Stimulated activated CD8-positive, alpha-beta memory T cell treated with anti-CD3 and anti-CD28 coated beads, Interleukin-12 subunit alpha, Interleukin-12 subunit beta, amount 100 ng/mL, for 1 hour (primary cell): Measurements from ENCODE around the gene COL6A1.

Source experiments
- DNase-seq: peaks from one replicate; pipeline ENCODE4 v3.0.0-alpha.2; 2020; ENCODE audit warnings: low read depth

The COL6A1 gene

DNA sequence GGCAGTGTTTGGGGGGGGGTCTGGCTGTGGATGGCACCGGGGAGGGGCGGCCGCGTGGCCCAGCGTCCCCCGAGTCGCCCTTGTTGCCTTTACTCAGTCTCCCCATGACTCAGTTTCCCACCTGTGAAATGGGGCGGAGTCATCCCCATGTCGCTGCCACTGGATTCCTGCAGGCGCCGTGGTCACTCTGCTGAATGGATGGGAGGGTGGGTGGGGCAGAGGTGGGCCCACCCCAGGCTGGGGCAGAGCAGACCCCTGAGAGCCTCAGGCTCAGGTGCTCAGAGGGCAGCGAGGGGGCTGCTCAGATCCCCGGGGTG, 2.0 kb downstream of the COL6A1 start:
- no peak for DNase-seq

DNA sequence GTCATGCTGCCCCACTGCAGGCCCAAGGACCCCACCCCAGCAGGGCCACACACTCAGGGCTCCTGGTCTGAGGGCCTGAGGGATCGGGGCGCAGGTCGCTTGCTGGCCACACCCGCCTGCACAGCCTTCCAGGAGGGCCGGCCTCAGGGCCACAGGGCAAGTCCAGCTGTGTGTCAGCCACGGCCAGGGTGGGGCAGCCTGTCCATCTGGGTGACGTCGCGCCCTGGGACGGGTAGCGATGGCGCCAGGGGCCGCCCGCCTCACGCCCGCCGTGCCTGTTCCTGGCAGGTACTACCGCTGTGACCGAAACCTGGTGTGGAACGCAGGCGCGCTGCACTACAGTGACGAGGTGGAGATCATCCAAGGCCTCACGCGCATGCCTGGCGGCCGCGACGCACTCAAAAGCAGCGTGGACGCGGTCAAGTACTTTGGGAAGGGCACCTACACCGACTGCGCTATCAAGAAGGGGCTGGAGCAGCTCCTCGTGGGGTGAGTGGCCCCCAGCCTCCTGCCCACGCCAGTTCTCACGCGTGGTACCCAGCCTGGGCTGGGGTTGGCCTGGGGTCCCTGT, 2.5 kb downstream of the COL6A1 start:
- no peak for DNase-seq

DNA sequence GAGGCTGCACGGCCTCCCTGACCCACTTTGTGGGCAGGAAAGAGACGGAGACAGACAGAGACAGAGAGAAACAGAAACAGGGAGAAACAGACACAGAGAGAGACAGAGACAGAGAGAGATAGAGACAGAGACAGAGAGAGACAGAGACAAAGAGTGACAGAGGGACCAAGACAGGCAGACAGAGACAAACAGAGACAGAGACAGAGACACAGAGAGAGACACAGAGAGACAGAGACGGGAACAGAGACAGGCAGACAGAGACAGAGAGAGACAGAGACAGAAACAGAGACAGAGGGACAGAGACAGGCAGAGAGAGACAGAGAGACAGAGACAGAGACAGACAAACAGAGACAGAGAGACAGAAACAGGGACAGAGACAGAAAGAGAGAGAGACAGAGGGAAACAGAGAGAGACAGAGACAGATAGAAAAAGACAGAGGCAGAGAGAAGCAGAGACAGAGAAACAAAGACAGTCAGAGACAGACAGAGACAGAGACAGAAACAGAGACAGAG, 3.1 kb downstream of the COL6A1 start:
- DNase-seq = no peak

DNA sequence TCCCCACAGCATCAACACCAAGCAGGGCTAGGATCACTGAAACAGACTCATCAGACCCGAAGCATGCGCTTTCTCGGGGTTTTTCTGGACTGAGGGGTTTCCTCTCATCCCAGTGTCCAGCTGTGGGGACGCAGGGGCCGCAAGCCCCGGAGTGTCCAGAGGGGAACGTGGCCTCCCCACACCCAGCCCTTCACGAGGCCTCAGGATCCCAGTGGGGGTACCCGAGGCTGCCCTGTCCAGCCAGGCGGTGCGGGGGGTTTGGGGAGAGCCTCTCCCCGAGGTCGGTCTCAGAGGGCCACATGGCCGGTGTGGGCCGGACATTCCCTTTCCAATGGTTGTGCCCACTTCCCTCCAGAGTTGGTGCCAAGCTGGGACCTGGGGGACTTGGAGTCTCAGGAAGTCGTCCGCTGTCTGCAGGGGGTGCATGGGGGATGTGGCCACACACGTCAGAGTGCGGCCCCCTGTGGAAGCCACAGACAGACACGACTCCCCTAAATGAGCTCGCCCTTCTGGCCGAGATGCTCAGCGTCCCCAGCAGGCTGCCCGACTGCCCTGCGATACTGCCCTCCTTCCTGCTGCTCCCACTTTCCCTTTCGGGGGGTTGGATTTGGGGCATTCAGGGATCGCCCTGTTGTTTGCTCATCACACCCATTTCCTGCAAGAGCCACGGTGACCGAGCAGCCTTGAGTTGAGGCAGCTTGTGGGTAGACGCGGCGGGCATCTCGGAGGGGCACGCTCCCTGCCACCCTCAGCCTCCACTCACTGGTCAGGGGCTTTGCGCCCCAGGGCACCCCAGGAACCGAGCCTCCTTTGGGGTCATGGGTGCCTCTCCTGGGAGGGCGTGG, 4.1 kb downstream of the COL6A1 start:
- no peak for DNase-seq

DNA sequence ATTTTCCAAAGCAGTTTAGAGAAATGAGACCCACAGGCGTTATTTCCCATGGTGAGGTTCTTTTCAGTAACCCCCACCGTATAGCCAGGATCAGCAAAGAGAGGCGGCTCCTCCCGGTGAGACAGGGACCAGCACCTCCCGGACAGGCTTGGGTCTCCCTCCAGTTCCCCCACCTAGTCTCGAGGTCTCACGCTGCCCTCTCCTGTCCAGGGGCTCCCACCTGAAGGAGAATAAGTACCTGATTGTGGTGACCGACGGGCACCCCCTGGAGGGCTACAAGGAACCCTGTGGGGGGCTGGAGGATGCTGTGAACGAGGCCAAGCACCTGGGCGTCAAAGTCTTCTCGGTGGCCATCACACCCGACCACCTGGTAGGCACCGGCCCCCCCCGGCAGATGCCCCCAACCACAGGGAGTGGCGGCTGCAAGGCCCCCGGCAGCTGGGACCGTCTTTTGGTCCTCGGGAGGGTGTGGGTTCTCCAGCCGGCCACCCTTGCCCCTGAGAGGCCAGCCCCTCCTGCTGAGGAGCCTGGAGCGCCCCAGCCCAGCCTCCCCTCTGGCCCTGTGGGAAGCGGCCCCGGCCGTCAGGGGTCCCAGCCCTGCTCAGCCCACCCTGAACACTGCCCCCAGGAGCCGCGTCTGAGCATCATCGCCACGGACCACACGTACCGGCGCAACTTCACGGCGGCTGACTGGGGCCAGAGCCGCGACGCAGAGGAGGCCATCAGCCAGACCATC, 4.9 kb downstream of the COL6A1 start:
- no peak for DNase-seq

DNA sequence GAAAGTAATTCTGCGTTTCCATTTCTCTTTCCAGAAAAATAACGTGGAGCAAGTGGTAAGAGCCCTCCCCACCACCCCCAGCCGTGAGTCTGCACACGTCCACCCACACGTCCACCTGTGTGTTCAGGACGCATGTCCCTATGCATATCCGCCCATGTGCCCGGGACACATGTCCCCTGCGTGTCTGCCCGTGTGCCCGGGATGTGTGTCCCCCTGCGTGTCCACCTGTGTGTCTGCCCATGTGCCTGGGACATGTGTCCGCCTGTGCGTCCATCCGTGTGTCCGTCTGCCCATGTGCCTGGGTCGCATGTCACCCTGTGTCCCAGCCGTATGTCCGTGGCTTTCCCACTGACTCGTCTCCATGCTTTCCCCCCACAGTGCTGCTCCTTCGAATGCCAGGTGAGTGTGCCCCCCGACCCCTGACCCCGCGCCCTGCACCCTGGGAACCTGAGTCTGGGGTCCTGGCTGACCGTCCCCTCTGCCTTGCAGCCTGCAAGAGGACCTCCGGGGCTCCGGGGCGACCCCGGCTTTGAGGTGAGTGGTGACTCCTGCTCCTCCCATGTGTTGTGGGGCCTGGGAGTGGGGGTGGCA, 5.6 kb downstream of the COL6A1 start:
- no peak for DNase-seq

DNA sequence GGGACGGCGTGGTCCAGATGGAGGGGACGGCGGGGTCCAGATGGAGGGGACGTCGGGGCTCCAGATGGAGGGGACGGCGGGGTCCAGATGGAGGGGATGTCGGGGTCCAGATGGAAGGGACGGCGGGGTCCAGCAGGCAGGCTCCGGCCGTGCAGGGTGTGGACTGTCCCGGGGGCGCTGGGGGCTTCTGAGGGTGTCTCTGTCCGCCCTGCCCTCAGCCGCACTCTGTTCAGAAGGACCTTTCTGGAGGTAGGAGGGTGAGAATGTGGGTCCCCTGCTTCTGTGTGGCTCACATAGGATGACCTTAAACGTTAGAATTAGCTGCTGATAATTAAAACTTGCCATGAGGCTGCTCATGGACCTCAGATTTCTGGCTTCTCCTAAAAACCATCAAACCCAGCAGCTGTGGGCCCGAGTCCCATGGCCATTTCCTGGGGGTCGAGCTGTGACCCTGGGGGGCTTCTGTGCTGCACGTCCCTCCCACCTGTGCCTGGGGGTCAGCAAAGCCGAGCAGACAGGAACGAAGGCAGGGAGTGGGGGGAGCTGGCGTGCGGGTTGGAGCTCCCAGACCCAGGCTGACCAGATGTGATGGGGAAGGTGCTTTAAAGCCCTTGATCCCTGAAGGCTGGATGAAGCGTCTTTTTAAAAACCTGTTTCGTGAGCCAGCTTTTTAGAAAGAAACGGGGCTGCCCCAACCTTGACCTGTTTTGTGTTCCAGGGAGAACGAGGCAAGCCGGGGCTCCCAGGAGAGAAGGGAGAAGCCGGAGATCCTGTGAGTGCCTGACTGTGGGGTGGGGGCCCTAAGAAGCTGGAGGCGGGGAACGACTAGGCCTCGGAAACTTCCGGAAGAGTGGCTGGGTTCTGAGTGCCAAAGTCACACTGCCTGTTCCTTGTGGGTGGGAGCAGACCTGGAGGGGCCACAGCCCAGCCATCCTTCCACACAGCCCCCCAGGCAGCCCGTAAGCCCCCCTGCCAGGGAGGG, 7.1 kb downstream of the COL6A1 start:
- DNase-seq = no peak

DNA sequence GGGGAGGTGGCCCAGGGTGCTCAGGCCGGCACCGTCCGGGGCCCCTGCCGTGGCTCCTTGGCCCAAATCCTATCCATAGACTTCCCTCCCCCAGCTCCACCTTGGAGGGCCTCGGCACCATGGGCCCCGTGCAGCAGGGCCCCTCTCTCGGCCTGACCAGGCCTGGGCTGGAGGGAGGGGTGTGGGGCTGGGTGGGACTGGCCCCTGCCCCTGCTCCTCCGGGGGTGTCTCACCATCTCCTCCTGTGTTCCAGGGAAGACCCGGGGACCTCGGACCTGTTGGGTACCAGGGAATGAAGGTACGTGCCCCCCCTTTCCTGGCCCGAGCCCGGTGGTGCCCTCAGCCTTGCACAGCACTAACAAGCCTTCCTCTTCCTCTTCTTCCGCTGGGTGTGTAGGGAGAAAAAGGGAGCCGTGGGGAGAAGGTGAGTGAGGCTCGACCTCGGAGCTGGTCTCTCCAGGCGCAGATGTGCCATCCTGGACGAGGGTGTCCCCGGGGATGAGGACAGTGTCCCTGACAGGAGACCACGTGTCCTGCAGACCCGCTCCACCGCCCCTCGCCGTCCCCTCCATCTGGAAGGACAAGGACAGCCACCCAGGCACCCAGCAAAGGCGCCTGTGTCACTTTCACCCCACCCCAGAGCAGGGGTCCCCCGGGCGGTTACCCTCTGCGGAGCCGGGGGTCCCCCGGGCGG, 7.9 kb downstream of the COL6A1 start:
- DNase-seq = no peak

DNA sequence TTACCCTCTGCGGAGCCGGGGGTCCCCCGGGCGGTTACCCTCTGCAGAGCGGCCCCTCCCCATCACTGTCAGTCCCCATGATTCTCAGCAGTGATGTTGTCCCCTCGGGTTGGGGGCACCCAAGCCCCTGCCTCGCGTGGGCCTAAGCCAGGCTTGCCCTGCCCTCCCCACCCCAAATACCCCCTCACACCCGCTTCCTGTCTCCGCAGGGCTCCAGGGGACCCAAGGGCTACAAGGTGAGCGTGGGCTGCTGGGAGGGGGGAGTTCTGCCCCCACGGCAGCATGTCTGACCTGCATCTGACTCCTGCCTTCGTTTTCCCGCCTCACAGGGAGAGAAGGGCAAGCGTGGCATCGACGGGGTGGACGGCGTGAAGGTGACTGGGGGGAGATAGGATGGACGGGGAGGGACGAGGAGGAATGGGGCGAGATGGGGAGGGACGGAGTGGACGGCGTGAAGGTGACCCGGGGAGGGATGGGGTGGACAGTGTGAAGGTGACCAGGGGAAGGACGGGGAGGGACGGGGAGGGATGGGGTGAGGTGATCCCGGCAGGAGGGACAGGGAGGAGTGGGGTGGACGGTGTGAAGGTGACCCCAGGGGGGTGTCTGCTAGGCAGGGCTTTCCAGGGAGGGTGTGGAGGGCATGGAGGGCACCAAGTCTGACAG, 8.6 kb downstream of the COL6A1 start:
- DNase-seq = no peak

DNA sequence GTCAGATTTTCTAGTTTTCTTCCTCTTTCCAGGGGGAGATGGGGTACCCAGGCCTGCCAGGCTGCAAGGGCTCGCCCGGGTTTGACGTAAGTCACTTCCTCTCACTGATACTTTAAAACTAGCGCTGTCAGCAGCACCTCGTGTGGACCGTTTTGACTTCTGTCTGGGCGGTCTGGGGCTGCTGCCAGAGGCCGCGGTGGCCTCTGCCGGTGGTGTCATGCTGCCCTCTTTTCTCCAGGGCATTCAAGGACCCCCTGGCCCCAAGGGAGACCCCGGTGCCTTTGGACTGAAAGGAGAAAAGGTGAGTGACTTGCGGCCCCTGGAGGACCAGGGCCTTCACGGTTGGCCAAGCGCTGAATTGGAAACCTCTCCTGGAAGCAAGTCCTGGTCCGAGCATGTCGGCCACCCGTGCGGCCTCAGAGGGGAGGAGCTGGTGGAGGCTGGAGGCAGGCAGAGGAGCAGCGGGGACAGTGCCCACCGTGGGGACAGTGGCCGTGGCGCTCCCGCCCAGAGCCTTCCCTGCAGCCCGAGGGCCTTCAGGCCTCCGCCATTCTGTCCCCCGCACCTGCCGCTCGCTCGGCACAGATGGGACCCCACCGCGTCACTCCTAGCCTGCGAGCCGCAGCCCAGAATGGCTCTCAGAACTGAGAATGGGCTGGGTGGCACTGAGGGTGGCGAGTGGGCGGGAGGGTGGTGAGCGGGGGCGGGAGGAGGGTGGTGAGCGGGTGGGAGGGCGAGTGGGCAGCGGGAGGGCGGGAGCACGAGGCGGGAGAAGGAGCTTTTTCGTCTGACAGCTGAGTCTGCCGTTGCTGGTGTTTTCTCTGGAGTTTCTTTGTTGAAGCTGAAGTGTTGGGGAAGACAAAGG, 9.4 kb downstream of the COL6A1 start:
- no peak for DNase-seq

DNA sequence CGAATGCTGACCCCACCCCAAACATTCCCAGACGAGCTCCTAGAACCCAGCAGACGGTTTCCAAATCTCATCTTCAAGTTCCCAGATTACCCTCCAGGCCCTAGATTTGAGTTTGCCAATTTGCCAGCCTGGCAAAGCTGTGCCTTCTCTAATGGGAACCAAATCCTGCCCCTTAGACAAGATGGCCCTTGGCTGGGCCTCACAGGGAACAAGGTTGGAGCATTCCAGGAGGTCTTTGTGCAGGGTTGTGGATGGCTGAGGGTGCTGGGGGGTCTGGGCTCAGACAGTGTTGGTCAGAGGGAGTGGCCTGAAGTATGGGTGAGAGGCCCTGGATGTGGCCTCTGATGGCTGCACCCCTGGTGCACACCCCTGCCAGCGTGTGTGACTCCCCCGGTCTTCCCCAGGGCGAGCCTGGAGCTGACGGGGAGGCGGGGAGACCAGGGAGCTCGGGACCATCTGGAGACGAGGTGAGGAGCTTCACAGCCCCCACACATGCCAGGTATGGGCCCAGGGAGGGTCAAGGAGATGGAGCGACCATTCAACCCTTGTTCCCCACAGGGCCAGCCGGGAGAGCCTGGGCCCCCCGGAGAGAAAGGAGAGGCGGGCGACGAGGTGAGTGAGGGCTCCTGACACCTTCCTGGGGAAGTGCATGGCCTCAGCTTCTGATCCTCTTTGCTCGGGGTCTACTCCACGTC, 10.2 kb downstream of the COL6A1 start:
- no peak for DNase-seq

DNA sequence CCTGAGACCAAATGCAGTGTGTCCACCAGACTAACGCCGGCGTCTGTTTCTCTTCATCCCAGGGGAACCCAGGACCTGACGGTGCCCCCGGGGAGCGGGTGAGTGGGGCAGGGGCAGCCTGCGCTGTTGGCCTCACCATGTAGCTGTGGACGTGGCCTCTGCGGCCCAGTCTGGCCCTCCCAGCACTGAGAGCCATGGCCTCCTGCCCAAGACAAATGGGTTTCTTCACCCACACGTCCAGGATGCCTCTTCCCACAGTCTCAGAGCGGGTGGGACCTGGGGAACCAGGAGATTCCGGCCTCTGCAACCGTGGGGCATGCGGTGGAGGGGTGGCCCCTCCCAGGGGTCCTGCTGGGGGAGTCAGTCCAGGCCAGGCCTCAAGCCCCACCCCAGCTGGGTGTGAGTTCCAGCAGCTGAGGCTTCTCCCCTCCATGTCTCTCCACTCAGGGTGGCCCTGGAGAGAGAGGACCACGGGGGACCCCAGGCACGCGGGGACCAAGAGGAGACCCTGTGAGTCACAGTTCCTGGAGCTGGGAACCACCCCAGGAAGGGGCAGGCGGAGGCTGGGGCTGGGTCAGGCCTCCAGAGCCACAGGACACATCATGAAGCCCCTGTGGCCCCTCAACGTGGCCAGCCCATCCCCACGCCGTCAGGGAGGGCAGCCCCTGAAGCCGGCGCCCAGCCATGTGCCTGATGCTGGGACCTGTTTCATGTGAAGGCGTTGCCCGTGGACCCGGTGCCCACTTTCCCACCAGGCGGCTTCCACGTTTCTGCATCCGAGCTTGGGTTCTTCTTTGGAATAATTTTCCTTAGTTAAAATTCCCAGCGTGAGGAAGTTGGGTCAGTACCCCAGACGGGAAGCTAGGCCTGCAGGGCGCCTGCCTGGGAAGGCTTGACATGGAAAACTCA, 11.0 kb downstream of the COL6A1 start:
- no peak for DNase-seq

DNA sequence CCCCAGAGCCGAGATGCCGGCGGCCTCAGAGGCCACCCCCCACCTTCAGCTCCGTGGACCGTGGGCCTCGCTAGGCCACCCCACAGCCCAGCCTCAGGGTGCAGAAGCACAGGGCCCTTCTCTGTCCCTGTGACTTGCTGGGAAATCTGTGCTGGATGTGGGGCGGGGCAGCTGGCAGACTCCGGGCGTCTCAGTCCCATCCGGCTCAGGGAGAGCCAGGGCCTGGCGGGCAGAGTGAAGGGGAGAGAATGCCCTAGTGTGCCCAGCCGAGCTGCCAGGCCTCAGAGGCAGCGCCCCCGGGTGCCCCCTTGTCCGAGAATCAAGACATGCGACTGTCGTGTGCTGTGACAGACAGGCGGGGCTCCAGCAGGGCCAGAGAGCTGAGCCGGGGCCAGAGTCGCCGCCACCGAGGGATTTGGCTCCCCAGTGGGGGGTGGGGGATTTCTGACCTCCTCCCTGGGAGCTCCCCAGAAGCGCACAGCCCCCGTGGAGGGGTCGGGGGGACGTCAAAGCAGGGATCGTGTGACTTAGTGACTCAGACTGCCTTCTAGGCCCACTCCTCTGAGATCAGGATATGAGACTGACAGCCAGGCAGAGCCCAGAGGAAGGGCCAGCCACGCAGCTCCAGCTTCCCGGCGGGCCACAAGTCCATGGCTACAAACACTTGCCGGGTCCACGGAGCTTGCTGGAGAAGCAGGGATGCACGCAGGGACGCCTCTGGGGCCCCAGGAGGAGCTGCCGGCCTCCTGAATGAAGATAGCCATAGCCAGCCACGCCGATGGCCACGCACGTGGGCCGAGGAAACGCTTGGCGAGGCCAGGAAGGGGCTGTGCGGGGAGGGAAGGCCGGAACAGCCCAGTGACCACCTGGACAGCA, 11.9 kb downstream of the COL6A1 start:
- DNase-seq = no peak

DNA sequence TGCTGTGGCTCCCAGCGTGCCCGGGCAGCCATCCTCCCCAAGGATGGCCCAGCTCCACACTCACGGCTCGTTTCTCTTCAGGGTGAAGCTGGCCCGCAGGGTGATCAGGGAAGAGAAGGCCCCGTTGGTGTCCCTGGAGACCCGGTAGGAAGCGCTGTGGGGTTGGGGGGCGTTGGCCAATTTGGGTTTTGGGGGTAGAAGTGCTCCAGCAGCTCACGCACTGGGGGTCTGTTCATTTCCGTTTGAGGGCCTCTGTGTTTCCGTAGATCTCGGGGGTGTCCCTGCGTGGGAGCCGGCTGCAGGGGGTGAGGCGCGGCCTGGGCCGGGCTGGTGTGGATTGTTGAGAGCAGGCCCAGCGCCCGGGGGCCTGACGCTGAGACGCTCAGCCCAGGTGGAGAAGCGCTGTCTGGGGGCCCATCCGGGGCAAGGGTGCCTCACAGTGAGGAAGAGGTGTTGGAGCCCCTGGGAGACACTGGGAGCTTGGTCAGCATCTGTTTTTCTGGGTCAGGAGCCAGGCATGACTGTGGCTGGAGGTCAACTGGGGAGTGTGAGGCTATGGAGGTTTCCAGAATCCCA, 12.6 kb downstream of the COL6A1 start:
- no peak for DNase-seq

DNA sequence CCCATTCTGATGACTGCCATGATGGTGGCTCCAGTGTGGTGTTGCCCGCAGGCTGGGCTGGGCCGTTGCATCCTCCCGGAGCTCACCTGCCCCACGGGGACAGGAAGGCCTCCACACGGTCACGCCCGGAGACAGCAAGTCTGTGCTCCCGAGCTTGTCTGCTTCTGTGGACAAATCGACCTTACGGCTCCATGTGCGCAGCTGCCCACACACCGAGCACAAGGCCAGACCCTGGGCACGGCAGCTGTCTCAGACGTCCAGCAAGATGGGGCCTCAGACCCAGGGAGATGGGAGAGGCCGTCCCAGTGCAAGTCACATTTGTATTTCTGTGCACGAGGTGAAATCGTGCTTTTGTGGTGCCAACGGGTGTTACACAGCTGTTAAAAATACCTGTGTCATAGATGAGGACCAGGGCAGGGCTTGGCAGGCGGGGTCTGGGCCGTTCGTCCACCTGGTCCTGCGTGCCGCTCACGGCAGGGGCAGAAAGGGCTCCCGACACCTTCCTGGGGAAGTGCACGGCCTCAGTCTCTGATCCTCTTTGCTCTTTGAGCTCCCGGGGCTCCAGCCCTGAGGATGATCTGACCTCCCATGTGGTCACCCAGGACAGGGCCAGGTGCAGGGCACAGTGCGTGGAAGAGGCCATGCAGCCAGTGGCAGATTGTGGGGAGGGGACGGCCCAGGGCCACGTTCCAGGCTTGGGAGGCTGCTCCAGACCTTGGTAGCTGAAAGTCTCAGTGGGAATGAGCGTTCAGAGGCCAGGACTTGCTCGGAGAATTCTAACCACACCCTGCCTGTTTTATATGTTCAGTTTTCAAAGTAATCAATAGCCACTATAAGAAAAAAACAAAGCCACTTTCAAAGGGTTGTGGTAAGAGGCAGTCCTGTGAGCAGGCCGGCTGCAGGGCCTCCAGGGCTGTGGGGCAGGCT, 13.5 kb downstream of the COL6A1 start:
- DNase-seq = no peak
